ENCODE data around the gene GIPC3.
"Not testable (repeated sequence)": the region's sequence is repeated elsewhere in the genome, so short reads cannot be mapped to it uniquely, and the experiment has no call there.

Gene GIPC3

GRCh38 chr19:3618811-3619630 is 33.7 kb downstream of the GIPC3 start:
- DNase-seq (ENCODE audit: low spot score), result no peak

GRCh38 chr19:3619631-3620012 is 34.3 kb downstream of the GIPC3 start:
- DNase-seq (ENCODE audit: low spot score), result no peak

- DNase-seq (ENCODE audit: low spot score), result no peak
Observed at GRCh38 chr19:3620145-3620816, 35.0 kb downstream of the GIPC3 start.

- DNase-seq (ENCODE audit: low spot score), result no peak
Observed at GRCh38 chr19:3620817-3621547, 35.7 kb downstream of the GIPC3 start.

GRCh38 chr19:3621689-3622088 is 36.4 kb downstream of the GIPC3 start:
- no peak for DNase-seq (ENCODE audit: low spot score)

- DNase-seq (ENCODE audit: low spot score), result no peak
Observed at GRCh38 chr19:3622224-3622623, 36.9 kb downstream of the GIPC3 start.

- DNase-seq (ENCODE audit: low spot score), result no peak
Observed at GRCh38 chr19:3623716-3624115, 38.4 kb downstream of the GIPC3 start.

- DNase-seq (ENCODE audit: low spot score), result no peak
Observed at GRCh38 chr19:3625996-3626472, 40.8 kb downstream of the GIPC3 start.

- DNase-seq (ENCODE audit: low spot score), result peak; percentile 99
Observed at GRCh38 chr19:3626473-3627350, 41.4 kb downstream of the GIPC3 start, which contains the start of gene CACTIN. Gene CACTIN, minus strand, starts transcription at chr19:3626790. Its CDS starts 28 bp downstream, at chr19:3626762.

- DNase-seq (ENCODE audit: low spot score), result no peak
Observed at GRCh38 chr19:3627351-3627723, 42.1 kb downstream of the GIPC3 start.

GRCh38 chr19:3628766-3629165 is 43.5 kb downstream of the GIPC3 start:
- DNase-seq (ENCODE audit: low spot score), result not testable (repeated sequence)

GRCh38 chr19:3631053-3631861 is 46.0 kb downstream of the GIPC3 start:
- no peak for DNase-seq (ENCODE audit: low spot score)

- no peak for DNase-seq (ENCODE audit: low spot score)
Observed at GRCh38 chr19:3632098-3632497, 46.8 kb downstream of the GIPC3 start.

GRCh38 chr19:3632739-3633558 is 47.7 kb downstream of the GIPC3 start:
- DNase-seq (ENCODE audit: low spot score), result no peak

- DNase-seq (ENCODE audit: low spot score), result no peak
Observed at GRCh38 chr19:3633559-3633988, 48.3 kb downstream of the GIPC3 start.

- no peak for DNase-seq (ENCODE audit: low spot score)
Observed at GRCh38 chr19:3634496-3635045, 49.3 kb downstream of the GIPC3 start.

GRCh38 chr19:3636506-3636905 is 51.2 kb downstream of the GIPC3 start:
- no peak for DNase-seq (ENCODE audit: low spot score)

- DNase-seq (ENCODE audit: low spot score), result no peak
Observed at GRCh38 chr19:3636962-3637361, 51.7 kb downstream of the GIPC3 start.

GRCh38 chr19:3637621-3638020 is 52.3 kb downstream of the GIPC3 start:
- no peak for DNase-seq (ENCODE audit: low spot score)
